Skeletal muscle tissue (tissue), 4 donors: ENCODE results near the gene MAGEC2. TPM values are rescaled to one million over a fixed set of nuclear protein-coding genes. Genes with fewer than 3 reads are reported as not detected.

Experiments
- H3K27ac ChIP-seq: one replicate; pipeline ENCODE4 v1.7.0; 2013; ENCODE audit warnings: mild to moderate bottlenecking, low read depth, low read length, inconsistent platforms
- H3K27me3 ChIP-seq, 3 donors: one replicate each; pipeline ENCODE4 v1.7.0; 2013; ENCODE audit warnings: low read length in 3 of 3; ENCODE audit not compliant: control insufficient read depth in 3 of 3, insufficient read depth in 3 of 3
- H3K36me3 ChIP-seq, 3 donors: one replicate each; pipeline ENCODE4 v1.7.0; 2013; ENCODE audit warnings: low read length in 3 of 3; ENCODE audit not compliant: control insufficient read depth in 3 of 3, insufficient read depth in 3 of 3
- H3K4me1 ChIP-seq, 3 donors: one replicate each; pipeline ENCODE4 v1.7.0; 2013; ENCODE audit warnings: low read length in 3 of 3, mild to moderate bottlenecking in 3 of 3; ENCODE audit not compliant: control insufficient read depth in 3 of 3, insufficient read depth in 3 of 3
- H3K4me3 ChIP-seq, 3 donors: one replicate each; pipeline ENCODE4 v1.7.0; 2013; ENCODE audit warnings: low read length in 3 of 3
- H3K9ac ChIP-seq, 3 donors: one replicate each; pipeline ENCODE4 v1.7.0; 2013; ENCODE audit warnings: low read length in 3 of 3, mild to moderate bottlenecking in 3 of 3, moderate library complexity in 2 of 3, low read depth in 1 of 3
- H3K9me3 ChIP-seq, 3 donors: one replicate each; pipeline ENCODE4 v1.7.0; 2013; ENCODE audit warnings: low read length in 3 of 3; ENCODE audit not compliant: control insufficient read depth in 3 of 3
- total RNA-seq: library from RNA; depleted of rRNA; stranded (reverse); fragments of >200 nt; gene quantifications from one replicate; pipeline ENCODE4 v1.2.3, GENCODE V29; 2014
- donor health status: Osteomylitis.

MAGEC2 gene
- total RNA-seq, 1 donor from 2014 or later, result not detected

- Histone ChIP-seq H3K27ac (no peak overlapping the region), H3K4me1 (no peaks in the 10 kb centered on the region), H3K9me3 (no peaks in the 10 kb centered on the region), H3K36me3 (no peaks in the 10 kb centered on the region), H3K4me3 (no peak overlapping the region), H3K27me3 (no peaks in the 10 kb centered on the region), H3K9ac (no peak overlapping the region)
Observed at GRCh38 chrX:142186103-142186502, 19.0 kb downstream of the MAGEC2 start.

GRCh38 chrX:142184756-142185602 is 20.1 kb downstream of the MAGEC2 start:
- no peaks in the 10 kb centered on the region for H3K27me3 ChIP-seq
- no peak overlapping the region for H3K9ac ChIP-seq
- H3K4me3 ChIP-seq, result no peak overlapping the region
- no peaks in the 10 kb centered on the region for H3K9me3 ChIP-seq
- no peak overlapping the region for H3K27ac ChIP-seq
- no peaks in the 10 kb centered on the region for H3K4me1 ChIP-seq
- no peaks in the 10 kb centered on the region for H3K36me3 ChIP-seq

GRCh38 chrX:142156567-142156966 is 48.5 kb downstream of the MAGEC2 start:
- no peaks in the 10 kb centered on the region for H3K36me3 ChIP-seq
- H3K4me3 ChIP-seq, result no peak overlapping the region
- no peaks in the 10 kb centered on the region for H3K4me1 ChIP-seq
- no peak overlapping the region for H3K27ac ChIP-seq
- no peaks in the 10 kb centered on the region for H3K9me3 ChIP-seq
- no peak overlapping the region for H3K9ac ChIP-seq
- no peaks in the 10 kb centered on the region for H3K27me3 ChIP-seq
